ENCODE measurements around the gene TOP2B.

Gene TOP2B

GRCh38 chr3:25583343-25583742 lies 81.4 kb downstream of the TOP2B start:
- DNase-seq (ENCODE audit: low spot score): no peak

DNA sequence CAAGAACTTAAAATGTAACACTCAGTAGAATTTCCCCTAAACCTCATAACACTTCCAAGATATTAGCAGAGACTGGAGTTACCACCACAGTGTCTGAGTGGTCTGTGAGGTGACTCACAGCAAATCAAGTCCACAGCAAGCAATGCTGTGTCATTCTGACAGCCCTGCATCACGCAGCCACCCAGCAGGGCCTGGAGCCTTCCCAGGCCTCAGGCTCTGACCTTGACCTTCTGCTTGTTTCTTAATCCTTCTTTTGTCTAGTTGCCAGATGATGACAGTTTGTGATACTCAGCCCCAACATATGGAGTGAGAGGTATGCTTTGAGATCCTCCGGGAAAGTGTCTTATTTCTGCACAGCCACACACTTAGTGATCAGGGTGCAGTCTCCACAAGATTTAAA lies 82.5 kb downstream of the TOP2B start:
- no peak for DNase-seq (ENCODE audit: low spot score)

- DNase-seq (ENCODE audit: low spot score): no peak
These were observed 82.9 kb downstream of the TOP2B start for GRCh38 chr3:25581823-25582222.

DNA sequence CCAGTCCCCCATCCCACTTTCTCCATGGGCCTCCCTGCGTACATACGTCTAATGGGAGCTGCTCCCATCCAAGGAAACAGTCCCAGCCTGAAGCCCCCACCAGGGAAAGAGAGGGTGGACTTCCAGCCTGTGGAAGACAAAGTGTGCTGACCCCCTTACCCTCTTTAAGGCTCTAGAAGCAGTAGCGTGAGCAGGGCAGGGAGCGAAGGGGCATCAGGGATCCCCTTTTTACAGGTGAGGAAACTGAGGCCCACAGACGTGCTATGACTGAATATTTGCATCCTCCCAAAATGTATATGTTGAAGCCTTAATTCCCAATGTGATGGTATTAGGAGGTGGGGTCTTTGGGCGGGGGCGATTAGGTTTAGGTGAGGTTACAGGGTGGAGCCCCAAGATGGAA lies 83.4 kb downstream of the TOP2B start:
- no peak for DNase-seq (ENCODE audit: low spot score)

DNA sequence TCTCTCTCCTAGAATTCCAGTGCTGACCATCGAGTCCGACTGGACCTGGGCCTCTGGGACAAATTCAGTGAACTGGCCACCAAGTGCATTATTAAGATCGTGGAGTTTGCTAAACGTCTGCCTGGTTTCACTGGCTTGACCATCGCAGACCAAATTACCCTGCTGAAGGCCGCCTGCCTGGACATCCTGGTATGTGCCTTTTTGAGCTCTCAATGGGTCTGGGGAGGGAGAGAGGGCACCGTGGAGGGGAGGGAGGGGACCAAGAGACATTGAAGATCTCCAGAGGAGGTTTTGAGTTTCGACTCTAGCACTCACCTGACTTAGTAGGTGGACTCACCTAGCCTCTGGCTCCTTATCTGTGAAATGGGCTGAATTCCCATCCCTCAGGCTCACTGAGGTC lies 84.2 kb downstream of the TOP2B start:
- DNase-seq (ENCODE audit: low spot score): no peak

DNA sequence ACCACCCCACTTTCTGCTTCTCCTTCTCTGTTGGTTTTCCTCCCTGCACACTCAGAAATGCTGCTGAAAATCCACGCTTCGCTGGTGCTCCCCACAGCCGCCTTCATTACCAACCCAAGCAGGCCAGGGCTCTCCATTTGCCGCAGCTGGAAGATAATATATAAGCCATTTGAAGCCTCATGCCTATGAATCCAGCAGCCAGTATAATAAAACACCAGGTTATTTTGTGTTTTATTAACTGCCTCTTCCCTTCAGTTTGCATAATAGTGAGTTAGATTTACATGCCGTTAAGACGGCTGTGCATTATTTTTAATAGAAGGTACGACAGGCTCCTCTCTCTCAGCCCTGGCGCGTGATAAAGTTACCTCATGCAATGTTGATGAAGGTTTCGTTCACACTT lies 86.6 kb downstream of the TOP2B start:
- DNase-seq (ENCODE audit: low spot score): no peak

DNA sequence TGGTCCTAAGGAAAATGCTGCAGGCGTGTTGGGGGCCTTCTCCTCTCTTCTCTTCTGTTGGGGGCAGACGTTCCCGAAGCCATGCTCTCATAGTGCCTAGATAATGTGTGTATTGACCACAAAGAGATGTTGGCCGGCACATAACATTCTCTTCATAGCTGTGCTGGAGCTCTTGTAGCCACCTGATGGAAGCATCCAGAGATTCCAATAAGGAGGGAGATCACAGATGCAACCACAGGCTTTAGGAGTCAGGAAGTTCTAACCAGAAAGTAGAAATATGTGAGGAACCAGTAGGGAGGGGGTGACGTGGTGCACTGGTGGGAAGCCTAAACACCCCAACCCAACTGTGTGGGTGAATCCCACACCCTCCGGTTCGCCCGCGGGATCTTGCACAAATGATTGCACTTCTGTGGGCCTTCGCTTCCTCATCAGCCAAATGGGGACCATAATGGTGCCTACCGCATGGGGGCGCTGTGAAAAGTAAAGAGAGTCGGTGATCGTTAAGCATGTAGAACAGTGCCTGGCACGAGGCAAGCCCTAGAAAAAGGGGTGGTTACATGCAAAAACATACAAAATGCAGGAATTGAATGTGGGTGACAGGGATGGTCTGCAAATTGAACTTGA lies 87.8 kb downstream of the TOP2B start:
- no peak for DNase-seq (ENCODE audit: low spot score)

- DNase-seq (ENCODE audit: low spot score): no peak
These were observed 88.6 kb downstream of the TOP2B start for GRCh38 chr3:25576146-25576545.

DNA sequence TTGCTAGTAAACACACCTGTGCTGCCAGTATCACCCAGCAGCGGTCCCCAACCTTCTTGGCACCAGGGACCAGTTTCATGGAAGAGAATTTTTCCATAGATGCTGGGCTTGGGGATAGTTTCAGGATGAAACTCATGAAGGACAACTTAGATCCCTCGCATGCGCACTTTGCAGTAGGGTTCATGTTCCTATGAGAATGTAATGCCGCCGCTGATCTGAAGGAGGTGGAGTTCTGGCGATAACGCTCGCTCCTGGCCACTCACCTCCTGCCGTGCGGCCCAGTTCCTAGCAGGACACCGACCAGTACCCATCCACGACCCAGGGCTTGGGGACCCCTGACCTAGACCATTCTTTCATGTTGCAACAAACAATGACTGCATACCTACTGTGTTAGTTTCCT lies 89.7 kb downstream of the TOP2B start:
- no peak for DNase-seq (ENCODE audit: low spot score)

DNA sequence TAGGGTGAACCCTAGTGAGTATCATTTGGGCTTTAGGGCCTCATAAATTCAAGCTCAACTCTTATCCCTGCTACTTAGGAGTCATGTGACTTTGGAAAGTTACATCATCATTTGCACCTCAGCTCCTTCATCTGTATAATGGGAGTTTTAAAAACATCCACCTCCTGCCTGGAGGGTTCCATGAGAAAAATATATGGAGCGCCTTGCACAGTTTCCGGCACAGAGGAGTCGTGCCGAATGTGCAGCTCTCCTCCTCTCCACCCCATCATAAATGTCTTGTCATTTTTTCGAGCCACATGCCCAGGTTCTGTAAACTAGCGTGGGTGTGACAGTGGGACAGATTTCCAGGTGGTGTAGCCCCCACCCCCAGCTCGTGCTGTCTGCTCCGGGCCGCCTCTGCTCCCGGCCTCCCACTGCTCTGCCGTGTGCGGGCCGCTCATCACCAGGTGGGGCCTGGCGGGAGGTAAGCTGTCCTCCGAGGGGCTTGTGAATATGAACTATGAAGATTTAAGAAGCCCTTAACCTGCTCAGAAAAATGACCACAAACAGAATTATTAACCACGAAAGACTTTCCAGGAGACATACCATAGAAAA lies 90.4 kb downstream of the TOP2B start:
- DNase-seq (ENCODE audit: low spot score): no peak

DNA sequence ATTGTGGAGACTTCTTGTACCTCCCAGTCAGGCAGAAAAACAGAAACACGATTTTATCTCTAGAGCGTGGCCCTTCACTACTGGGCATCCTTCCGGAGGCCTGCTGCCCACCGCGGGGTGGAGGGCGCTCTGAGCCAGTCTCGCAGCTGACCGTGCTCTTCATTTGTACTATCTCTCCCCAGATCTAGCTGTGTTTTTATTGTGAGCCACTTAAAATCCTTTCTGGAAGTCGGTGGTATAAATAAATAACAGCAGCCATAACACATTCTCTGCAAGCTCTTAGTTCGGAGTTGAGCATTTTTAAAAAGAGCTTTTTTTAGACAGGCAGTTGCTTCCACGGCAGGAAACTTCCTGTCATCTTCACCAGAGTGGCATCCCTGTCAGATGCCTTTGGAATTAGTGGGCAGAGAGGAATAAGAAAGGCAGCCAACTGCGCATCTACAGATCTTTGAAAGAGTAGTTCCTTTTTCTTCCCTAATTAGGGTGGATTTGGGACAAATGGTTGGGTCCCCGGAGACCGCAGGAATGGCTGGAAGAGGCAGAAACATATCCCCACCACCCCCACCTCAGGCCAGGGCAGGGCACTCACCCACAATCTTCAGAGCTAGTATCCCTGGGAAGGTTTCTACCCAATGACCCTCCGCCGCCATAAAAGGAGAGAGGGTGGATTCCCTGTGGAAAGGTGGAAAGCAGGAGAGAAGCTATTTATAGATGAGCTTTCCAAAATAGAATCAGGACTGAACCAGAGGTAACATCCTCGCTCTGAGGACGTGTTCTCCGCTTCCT lies 91.1 kb downstream of the TOP2B start:
- no peak for DNase-seq (ENCODE audit: low spot score)

GRCh38 chr3:25572919-25573385 lies 91.8 kb downstream of the TOP2B start:
- DNase-seq (ENCODE audit: low spot score): no peak

- DNase-seq (ENCODE audit: low spot score): no peak
These were observed 92.4 kb downstream of the TOP2B start for GRCh38 chr3:25572336-25572735.

DNA sequence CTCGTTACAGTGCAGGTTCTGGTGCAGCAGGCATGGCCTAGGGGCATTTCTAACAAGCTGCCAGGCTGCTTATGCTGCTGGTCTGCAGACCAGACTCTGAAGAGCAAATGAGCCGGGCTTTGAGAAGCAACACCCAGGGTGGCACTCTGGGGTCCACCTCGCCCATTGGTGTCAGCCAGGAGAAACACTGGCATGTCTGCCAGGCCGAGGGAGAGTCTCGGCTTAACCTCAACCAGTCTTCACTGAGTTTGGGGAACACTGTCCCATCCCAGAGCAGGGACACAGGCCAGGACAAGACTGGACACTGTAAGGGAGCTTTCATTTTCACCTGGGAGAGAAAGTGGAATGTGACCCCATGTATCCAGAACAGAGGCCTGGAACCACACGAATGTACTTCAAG lies 93.4 kb downstream of the TOP2B start:
- no peak for DNase-seq (ENCODE audit: low spot score)

- no peak for DNase-seq (ENCODE audit: low spot score)
These were observed 96.1 kb downstream of the TOP2B start for GRCh38 chr3:25568525-25569078.

DNA sequence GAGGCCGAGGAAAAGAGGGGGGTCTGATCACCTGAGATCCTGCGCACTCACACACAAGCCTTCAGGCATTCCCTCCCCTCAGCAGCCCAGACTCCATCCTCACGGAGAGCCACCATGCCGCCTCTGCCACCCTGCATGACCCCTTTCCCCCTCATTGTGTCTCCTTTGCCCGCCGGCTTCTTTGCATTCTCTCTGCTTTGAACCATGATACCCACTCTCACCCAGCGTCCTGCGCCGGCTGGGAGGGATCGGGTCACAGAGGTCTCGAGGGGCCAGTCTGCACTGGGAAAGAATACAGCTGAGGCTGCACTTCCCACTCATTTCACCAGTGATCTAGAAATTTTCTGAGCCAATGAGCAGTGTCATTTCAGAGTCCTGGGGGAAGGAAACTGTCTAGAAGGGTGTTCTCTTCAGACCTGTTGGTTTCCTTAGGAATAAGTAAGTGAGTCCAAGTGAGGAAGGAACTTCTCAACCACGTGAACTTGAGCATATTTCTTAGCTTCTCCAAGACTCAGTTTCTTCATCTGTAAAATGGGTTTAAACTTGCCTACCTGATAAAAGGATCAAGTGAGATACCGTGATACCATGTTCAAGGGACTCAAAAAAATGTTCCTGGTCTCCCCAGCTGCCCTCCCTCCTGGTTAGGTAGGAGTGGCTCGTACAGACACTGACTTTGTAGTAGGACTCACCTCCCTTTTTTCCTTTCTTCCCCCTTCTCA lies 96.7 kb downstream of the TOP2B start:
- DNase-seq (ENCODE audit: low spot score): no peak

GRCh38 chr3:25567388-25567787 lies 97.3 kb downstream of the TOP2B start:
- no peak for DNase-seq (ENCODE audit: low spot score)

DNA sequence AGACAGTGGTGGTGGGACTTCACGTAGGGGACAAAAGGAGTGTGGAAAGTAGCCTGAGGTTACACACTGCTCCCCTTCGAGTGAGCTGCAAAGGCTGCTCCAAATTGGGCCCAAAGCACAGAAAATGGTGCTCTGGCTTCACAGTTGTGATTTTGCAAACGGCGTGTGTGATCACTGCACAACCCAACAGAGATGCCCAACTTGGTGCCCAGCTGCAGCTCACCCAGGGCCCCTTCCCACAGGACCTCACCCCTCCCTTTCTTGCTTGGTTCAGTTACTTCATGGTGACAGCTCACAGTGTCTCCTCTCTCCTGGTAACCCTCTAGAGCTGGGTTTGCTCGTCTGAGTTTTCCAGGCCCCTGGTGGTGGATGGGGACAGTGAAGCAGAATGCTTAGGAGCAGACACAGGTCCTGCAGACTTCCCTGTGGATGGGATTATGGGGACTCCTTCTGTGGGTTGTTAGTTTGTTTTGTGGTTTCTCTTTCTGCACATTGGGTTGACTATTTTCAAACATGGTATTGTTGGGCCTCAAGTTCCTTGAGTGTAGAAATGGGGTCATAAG lies 98.3 kb downstream of the TOP2B start:
- DNase-seq (ENCODE audit: low spot score): no peak

DNA sequence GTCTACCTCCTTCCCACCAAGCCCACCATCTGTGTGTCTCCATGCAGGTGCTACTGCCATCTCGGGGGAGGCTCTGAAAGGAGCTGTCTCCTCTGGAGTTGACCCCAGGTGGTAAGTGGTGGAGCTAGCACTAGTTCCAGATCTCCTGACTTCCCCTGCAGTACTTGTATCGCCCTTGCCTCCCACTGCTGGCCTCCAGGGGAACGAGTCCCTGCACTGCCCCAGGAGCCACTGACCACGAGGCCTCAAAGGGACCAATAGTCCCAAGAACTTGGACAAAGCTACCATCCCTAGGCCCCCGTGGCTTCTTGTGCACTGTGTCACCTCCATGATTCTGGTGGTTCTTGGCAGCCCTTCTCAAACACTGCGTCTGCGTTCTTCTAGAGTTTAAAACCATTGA lies 98.9 kb downstream of the TOP2B start:
- no peak for DNase-seq (ENCODE audit: low spot score)

DNA sequence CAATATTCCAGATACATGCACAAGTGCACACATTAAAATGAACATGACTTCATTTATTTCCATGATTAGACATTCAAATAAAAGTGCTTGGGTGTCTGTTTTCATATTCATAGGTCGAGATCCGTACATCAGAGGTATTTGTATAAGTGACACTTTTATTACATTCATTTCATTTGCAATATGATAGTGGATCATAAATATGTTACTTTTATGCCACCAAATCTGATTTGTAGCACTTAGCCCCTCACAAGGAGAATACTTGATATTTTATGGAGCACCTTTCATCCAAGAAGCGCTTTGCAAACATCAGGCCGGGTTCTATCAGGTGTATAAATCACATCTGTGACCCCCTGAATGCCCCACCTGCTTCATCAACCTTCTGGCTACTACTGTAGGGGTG lies 100.6 kb downstream of the TOP2B start:
- no peak for DNase-seq (ENCODE audit: low spot score)

GRCh38 chr3:25563601-25564000 lies 101.1 kb downstream of the TOP2B start:
- DNase-seq (ENCODE audit: low spot score): no peak

DNA sequence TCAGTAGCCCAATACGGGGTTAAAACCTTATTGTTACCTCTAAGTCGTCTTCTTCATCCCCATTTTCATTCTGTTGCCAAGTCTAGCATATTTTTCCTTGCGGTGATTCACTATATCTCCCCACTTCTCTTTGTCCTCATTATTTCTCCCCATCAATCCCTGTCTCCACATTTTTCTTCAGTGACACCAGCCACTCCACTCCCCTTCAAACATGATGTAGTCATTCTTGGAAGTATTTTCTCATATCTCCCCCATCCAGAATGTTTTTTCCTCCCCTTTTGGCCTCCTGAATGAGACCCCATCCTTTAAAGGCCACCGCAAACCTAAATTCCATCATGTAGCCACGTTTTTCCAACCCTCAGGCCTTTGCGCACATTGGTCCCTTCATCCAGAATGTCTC lies 105.9 kb downstream of the TOP2B start:
- DNase-seq (ENCODE audit: low spot score): no peak
